HG03439 (cell line): ENCODE measurements around the gene GOLGA2.
A peak's percentile ranks its signal among the peaks of the same experiment; 100 is the strongest.

Source experiments
- ATAC-seq: cut with Tn5 transposase; IDR thresholded peaks from one replicate; pipeline ENCODE4 v1.9.1; 2021; ENCODE audit warnings: mild to moderate bottlenecking, moderate library complexity; ENCODE audit not compliant: unreplicated experiment

The GOLGA2 gene, protein sequence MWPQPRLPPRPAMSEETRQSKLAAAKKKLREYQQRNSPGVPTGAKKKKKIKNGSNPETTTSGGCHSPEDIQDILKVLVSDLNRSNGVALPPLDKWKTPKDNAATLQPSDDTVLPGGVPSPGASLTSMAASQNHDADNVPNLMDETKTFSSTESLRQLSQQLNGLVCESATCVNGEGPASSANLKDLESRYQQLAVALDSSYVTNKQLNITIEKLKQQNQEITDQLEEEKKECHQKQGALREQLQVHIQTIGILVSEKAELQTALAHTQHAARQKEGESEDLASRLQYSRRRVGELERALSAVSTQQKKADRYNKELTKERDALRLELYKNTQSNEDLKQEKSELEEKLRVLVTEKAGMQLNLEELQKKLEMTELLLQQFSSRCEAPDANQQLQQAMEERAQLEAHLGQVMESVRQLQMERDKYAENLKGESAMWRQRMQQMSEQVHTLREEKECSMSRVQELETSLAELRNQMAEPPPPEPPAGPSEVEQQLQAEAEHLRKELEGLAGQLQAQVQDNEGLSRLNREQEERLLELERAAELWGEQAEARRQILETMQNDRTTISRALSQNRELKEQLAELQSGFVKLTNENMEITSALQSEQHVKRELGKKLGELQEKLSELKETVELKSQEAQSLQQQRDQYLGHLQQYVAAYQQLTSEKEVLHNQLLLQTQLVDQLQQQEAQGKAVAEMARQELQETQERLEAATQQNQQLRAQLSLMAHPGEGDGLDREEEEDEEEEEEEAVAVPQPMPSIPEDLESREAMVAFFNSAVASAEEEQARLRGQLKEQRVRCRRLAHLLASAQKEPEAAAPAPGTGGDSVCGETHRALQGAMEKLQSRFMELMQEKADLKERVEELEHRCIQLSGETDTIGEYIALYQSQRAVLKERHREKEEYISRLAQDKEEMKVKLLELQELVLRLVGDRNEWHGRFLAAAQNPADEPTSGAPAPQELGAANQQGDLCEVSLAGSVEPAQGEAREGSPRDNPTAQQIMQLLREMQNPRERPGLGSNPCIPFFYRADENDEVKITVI

DNA sequence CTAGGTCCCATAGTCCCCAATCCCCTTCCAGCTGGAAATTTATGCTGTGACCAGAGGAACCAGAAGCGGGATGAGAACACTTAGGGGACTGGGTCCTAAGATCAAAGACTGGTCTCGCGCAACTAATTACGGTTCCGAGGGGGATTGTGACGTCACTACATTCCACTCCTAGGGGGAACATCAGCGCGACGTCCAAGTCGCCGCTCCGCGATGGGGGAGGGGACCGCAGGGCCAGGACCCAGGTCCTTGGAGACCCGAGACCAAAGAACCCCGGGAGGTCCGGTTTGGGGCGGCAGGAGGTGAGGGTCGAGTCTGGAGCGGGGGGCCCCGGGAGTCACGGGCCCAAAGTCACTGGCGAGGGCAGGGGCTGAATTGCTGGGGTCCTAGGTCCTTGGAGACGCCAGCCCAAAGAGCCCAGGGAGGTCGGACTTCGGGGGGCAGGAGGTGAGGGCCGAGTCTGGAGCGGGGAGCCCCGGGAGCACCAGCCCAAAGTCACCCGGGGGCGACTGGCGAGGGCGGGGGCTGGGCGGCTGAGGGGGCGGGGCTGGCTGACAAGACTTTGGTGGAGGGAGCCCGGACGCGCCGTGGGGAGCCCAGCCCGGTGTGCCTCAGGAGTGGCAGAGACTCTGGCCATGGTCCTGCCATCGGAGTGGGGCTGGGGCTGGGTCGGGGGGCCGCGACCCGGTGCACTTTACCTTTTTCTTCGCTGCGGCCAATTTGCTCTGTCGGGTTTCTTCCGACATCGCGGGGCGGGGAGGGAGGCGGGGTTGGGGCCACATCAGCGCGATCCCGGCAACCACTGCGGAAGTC, at the start of gene GOLGA2:
TSS of gene GOLGA2 (minus strand) at position 810 of the 810 bp plus-strand sequence. CDS start at position 779, 31 bp downstream.
- ATAC-seq: peak; percentile 56

DNA sequence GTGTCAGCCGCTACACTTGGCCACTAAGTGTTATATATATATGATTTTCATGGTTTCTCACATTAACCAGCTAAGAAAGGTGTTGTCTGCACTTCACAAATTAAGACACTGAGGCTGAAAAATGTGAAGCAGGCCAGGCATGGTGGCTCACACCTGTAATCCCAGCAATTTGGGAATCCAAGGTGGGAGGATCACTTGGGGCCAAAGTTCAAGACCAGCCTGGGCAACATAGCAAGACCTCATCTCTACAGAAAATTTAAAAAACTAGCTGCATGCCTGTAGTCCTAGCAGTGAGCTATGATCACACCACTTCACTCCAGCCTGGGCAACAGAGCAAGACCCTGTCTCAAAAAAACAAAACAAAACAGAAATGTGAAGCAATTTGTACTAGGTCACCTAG, 48.6 kb upstream of the GOLGA2 start:
- ATAC-seq: no peak

DNA sequence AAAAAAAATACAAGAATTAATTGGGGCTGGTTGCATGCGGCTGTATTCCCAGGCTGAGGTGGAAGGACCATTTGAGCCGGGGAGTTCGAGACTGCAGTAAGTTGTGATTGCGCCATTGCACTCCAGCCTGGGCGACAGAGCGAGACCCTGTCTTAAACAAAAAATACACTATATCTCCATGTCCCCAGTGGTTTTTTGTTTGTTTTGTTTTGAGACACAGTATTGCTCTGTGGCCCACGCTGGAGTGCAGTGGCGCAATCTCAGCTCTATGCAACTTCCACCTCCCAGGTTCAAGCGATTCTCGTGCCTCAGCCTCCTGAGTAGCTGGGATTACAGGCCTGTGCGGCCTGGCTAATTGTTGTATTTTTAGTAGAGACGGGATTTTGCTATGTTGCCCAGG, 48.0 kb upstream of the GOLGA2 start:
- no peak for ATAC-seq

DNA sequence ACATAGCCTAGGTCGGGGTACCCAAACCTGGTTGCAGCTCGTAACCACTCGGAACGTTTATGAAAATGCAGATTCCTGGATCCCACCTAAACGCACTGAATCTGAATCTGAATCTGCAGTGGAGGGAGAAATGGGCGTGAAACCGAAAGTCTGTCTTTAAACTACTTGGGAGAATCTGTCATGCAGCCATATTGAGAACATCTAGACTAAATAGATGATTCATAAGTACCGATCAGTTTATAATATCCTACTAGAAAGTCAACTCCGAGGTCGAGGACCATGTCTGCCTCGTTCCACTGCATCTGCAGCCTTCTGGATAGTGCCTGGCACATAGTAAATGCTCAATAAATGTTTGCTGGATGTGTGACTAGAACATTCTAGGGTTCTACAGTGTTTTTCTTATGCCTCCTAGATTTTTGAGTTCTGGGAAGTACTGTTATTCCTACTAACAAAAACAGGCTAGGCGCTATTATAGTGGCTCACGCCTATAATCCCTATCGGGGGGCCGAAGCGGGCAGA, 47.5 kb upstream of the GOLGA2 start:
- ATAC-seq: no peak

DNA sequence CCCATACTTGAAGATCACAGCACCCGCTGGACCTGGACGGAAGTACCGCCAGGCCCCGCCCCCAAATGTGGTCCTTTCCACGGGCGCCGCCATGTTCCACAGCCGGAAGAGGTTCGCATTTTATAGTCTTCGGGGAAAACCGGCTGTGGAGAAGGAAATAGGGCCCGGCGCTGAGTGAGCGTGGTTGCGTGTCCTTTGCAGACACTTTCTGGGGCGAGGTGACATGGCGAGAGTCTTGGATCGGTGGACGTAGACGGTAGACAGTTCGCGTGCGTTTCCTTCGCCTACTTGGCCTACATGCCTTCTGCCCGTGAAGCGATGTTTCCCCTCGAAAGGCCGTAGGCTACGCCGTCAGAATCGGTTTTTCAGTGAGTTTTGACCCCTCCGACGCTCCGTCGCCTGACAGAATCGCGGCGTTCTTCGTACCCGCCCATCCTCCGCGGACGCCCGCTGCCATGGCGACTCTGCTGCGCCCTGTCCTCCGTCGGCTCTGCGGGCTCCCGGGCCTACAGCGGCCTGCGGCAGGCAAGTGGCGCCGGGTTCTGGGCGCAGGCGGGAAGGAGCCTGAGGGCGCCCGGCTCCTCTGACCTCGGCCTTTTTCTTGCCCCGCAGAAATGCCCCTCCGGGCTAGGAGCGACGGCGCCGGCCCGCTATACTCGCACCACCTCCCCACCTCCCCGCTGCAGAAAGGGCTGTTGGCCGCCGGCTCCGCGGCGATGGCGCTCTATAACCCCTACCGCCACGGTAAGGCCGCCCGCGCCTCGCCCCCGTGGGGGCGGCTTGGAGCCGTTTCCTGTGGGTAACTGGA, 46.8 kb upstream of the GOLGA2 start, which contains the start of the genes COQ4 and TRUB2:
TSS of gene COQ4 (plus strand) at position 436 of the 808 bp plus-strand sequence. CDS start at position 456, 20 bp downstream.
TSS of gene TRUB2 (minus strand) at position 44 of the 808 bp plus-strand sequence. CDS start at position 5, 39 bp downstream.
- peak; percentile 84 for ATAC-seq

DNA sequence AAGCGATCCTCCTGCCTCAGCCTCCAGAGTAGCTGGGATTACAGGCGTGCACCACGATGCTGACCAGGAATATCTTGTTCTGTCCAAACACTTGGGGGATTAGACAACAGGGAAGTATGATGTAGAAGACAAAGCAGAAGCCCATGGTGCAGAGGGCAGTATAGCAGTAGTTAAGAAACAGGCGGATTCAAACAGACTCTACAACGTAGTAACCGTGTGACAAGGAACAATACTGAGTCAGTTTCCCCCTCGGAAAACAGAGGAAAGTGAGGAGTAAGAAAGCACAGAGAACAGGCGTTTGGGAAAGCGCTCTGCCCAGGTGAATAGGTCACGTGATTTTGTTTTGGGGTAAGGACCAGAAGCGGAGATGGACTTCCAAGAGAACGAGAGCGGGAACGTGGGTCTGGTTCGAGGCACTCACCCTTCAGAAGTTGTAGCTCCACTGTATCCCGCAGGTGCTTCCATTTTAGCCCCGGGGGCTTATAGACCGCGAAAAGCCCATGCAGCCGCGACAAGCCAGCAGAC, 46.1 kb upstream of the GOLGA2 start:
- ATAC-seq: peak; percentile 19

DNA sequence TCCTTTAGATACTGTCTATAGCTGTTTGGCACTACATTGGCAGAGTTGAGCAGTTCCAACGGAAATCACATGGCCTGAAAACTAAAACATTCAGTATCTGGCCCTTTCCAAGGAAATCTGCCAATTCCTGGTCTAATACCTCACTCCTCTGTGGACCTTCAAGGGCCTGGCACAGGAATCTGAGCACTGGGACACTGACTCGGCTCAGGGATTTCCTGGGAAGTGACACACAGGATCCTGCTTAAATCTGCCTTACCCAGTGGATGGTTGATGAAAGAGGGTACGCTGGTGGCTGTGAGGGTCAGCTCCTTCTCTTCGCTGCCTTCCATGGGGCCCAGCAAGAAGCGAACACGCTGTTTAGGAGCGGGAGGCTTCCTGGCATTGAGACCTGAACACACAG, 45.5 kb upstream of the GOLGA2 start:
- ATAC-seq: no peak

DNA sequence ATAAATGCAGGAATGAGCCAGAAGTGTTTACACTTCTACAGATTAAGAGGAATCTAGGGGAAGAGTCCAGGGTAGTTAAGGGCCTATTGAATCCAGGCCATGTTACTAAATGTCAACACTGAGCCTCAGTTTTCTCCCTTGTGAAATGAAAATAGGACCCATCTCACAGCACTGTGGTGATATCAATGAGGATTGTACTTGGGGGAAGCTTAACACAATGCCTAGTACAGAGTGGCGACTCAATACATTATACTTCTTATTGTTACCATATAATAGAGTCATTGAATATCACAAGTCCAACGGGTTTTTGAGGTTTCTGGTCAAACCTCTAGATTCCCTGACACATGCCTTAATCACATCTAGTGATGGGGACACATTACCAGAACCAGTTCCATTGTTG, 41.8 kb upstream of the GOLGA2 start:
- ATAC-seq: no peak

DNA sequence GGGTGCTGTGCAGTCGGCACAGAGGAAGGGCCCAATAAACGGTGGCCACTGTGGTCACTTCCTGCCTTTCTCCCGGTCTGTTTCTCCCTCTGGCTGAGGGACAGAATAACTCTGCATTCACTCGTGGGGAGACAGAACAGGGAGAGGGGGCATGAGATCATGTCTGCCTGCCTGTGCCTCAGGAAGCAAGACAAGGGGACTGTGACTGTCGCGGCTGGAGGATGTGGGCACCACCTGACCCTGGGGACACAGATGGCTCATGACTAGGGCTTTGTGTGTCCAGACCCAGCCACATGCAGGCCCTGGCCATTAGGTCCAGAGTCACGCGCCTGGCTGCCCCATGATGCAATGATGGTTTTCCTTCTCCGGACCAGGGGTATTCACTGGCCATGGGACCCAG, 40.6 kb upstream of the GOLGA2 start:
- no peak for ATAC-seq

DNA sequence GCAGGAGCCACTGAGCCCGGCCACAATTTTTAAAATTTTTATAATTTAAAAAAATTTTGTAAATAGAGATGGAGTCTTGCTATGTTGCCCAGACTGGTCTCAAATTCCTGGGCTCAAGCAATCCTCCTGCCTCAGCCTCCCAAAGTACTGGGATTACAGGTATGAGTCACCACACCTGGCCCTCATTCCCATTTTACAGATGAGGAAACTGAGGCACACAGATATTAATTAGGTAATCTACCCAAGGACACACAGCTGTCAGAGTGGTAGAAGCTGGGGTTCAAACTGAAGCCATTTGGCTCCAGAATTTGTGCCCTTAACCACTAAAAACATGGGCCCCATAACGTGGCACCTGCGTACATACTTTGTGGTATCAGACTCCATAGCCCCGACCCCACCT, 38.9 kb upstream of the GOLGA2 start:
- no peak for ATAC-seq

DNA sequence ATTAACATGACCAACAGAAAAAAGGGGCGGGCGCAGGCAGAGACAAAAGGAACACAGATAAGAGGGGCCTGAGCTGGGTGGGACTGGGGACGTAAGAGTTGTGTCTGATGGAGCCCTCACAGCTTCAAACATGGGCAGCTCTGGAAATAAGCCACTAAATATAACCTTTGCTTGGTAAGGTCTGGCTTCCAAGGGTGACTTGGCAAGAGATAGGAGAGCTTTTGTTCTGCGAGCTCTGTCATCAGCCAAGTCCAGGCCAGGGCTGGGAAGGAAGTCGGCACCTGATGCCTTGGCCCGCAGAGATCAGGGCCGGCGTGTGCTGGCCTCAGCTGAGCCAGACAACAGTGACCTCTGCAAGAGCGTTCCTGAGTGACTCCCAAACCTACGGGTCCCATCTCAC, 34.7 kb upstream of the GOLGA2 start:
- ATAC-seq: no peak

DNA sequence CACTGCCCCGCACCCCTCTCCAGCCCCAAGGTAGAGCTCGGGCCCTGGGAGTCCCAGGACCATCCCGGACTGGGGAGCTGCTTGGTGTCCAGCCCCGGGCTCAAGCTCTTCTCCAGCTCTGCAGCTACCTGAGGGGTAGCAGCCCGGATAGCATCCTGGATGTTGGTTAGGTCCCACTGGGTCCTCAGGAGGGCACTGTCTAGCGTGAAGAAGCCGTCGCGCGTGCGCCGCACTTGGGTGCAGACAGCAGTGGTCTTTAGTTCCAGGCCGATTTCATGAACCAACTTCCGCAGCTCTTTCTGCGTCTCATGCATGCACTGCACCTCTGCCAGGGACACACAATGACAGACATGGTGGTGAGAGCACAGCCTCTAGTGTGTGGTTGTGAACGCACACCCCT, 33.7 kb upstream of the GOLGA2 start:
- ATAC-seq: no peak

DNA sequence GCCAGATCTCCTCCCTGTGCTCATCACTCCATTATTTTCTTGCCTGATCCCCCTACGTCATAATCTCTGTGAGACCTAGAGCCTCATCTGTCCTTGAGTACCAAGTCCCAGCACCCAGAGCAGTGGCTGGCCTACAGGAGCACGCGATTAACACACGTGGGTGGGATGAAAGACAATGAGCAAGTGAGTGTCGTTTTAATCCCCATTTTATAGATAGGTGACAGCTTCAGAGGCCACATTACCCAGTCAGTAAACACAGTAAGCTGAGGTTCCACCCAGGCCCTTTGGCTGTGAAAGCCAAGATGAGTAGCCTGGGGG, 29.1 kb upstream of the GOLGA2 start:
- ATAC-seq: no peak

DNA sequence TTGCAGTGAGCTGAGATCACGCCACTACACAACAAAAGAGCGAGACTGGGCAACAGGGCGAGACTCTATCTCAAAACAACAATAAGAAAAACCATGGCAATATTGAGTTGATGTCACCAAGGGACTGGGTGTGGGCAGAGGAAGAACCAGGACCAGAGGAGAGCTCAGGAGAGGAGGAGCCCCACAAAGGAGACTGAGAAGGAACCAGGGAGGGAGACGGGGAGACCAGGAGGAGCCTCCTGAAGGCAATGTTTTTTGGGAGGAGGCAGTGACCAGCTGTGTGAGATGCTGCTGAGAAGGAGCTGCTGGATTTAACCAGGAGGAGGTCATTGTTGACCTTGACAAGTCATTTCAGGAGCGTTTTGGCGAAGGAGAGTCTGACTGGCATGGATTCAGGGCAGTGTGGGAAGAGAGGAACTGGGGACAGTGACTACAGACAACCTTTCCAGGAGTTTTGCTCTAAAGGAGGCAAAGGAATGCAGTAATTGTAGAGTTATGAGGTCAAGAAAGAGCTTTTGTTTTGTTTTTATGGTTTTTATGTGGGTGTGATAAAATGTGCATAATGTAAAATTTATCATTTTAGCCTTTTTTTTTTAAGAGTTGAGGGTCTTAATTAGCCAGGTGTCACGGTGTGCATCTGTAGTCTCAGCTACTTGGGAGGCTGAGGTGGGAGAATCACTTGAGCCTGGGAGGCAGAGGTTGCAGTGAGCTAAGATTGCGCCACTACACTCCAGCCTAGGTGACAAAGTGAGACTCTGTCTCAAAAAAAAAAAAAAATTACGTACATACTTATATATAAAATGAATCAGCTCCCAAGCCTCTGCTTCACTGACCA, 28.5 kb upstream of the GOLGA2 start:
- ATAC-seq: no peak

DNA sequence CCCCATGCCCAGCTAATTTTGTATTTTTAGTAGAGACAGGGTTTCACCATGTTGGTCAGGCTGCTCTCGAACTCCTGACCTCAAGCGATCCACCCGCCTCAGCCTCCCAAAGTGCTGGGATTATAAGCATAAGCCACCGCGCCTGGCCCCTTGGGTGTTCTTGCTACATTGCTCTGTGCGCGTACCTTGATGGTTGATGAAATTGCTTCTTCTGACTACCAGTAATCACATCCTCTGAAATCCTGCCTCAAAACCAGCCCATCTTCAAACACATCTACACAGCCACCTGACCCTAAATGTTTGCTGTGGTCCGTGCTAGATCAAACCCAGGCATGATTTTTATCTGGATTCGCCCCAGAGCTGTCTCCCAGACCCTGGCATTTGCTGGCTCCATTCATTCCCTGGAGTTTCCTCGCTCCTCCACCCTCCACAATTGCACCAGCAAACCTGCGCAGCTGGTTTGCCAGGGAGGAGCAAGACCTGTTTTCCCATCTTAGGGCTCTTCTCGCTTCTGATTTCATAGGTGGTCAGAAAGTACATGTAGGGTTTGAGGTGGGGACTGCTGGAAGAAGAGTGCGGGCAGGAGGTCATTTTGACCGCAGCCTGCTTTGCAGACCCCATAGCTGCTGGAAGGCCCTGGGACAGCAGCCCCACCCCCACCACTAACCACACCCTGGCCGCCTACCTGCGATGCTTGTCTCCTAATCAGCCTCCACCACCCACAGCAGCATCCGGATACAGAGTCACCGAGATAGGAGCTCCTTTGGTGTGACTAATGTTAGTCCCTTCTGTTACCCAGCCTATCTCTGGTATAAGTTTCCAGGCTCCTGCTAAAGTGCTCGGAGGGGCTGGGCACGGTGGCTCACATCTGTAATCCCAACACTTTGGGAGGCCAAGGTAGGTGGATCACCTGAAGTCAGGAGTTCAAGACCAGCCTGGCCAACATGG, 23.0 kb upstream of the GOLGA2 start:
- no peak for ATAC-seq

DNA sequence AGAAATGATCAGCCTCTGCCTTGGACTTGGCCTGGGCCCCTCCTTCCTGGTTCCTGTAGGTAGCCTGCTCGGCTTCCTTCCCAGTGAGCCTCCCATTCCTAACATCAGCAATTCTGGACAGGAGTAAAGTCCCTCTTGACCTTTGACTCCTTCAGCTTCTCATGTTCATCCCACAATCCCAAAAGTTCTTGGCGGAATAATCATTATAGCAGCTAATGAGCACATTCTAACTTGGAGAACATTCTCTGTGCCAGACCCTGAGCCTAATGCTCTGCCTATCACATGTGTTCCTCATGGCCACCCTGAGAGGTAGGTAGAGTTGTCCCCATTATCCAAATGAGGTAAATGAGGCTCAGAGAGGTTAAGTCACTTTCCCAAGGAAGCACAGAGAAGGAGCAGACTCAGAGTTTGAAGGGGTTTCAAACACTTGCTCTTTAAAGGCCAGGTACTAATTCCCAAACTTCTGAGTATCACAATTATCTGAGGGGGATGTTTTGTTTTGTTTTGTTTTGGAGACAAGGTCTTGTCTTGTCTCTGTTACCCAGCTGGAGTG, 21.5 kb upstream of the GOLGA2 start:
- ATAC-seq: no peak
